SJCRH30 (cell line): ENCODE data around the gene DNAJC27. TPM values are rescaled to one million over a fixed set of nuclear protein-coding genes. Genes with fewer than 3 reads are reported as not detected.
A peak's percentile ranks its signal among the peaks of the same experiment; 100 is the strongest.

ENCODE experiments used
- DNase-seq, 2 experiments: peaks; one replicate each; pipeline ENCODE4 v3.0.0-alpha.2; 2015 to 2020
- H3K27ac ChIP-seq: fragments of 250-450 bp; sonication (Bioruptor Pico); 2 replicates; pipeline ENCODE4 v1.5.1; 2020; ENCODE audit warnings: mild to moderate bottlenecking, moderate library complexity
- H3K27me3 ChIP-seq: fragments of 250-450 bp; sonication (Bioruptor Pico); 2 replicates; pipeline ENCODE4 v1.5.1; 2020; ENCODE audit warnings: mild to moderate bottlenecking, moderate library complexity
- H3K36me3 ChIP-seq: fragments of 250-450 bp; sonication (Bioruptor Pico); 2 replicates; pipeline ENCODE4 v1.5.1; 2020; ENCODE audit warnings: mild to moderate bottlenecking, moderate library complexity
- H3K4me1 ChIP-seq: fragments of 250-450 bp; sonication (Bioruptor Pico); 2 replicates; pipeline ENCODE4 v1.5.1; 2020; ENCODE audit warnings: mild to moderate bottlenecking, moderate library complexity
- H3K4me3 ChIP-seq: fragments of 250-450 bp; sonication (Bioruptor Pico); 2 replicates; pipeline ENCODE4 v1.5.1; 2020; ENCODE audit warnings: mild to moderate bottlenecking, moderate library complexity
- H3K9me3 ChIP-seq: fragments of 250-450 bp; sonication (Bioruptor Pico); replicated peaks from 2 replicates; pipeline ENCODE4 v1.5.1; 2020; ENCODE audit warnings: mild to moderate bottlenecking, moderate library complexity
- total RNA-seq: library from RNA; depleted of rRNA; stranded (reverse); fragments of >200 nt; shearing (Covaris generic); gene quantifications from 2 replicates; pipeline ENCODE4 v1.2.3, GENCODE V29; 2014

Gene DNAJC27
- total RNA-seq, 1 experiment from 2014 or later = 9.2 TPM

- no peaks in the 10 kb centered on the region for H3K36me3 ChIP-seq
- no peak overlapping the region for H3K27ac ChIP-seq
- no peaks in the 10 kb centered on the region for H3K27me3 ChIP-seq
- DNase-seq = no peak
- no peak overlapping the region for H3K4me3 ChIP-seq
- 0 out of 2 replicates have a peak, but pooled peaks cover under 1% of the 10 kb centered on the region for H3K4me1 ChIP-seq
- no peaks in the 10 kb centered on the region for H3K9me3 ChIP-seq
Measured at GRCh38 chr2:24925815-24926214, 45.9 kb downstream of the DNAJC27 start.

DNA sequence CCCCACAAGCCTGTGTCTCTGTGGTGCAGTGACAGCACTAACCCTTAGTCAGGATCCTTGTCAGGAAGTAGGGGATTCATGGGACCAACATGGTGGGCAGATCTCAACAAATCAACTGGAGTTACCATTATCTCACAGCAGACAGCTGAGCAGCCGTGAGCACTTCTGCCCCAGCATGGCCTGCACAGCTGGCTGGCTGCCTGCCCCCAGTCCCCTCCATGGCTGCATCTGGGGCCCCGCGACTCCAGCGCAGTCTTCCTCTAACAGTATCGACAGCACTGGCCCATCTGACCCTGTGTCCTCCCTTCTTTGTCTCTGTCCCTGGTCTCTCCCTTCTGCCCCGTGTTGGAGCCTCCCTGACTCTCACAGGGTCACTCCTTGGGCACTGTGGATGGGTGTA, 47.0 kb downstream of the DNAJC27 start:
- no peaks in the 10 kb centered on the region for H3K36me3 ChIP-seq
- H3K27ac ChIP-seq = no peak overlapping the region
- H3K9me3 ChIP-seq = no peaks in the 10 kb centered on the region
- H3K27me3 ChIP-seq = no peaks in the 10 kb centered on the region
- DNase-seq = peak in 1 of 2 experiments; percentile 39
- H3K4me3 ChIP-seq = no peak overlapping the region
- 0 out of 2 replicates have a peak, but pooled peaks cover 2% of the 10 kb centered on the region for H3K4me1 ChIP-seq

GRCh38 chr2:24924266-24924665, 47.5 kb downstream of the DNAJC27 start:
- no peak overlapping the region for H3K4me3 ChIP-seq
- no peaks in the 10 kb centered on the region for H3K36me3 ChIP-seq
- no peaks in the 10 kb centered on the region for H3K9me3 ChIP-seq
- no peak for DNase-seq
- H3K27me3 ChIP-seq = no peaks in the 10 kb centered on the region
- no peak overlapping the region for H3K27ac ChIP-seq
- peaks cover 2% of the 10 kb centered on the region; the same call in 1 of the 2 replicates for H3K4me1 ChIP-seq

- DNase-seq = no peak
- H3K27ac ChIP-seq = no peak overlapping the region
- peaks cover 10% of the 10 kb centered on the region; the same call in 1 of the 2 replicates for H3K4me1 ChIP-seq
- H3K36me3 ChIP-seq = no peaks in the 10 kb centered on the region
- no peak overlapping the region for H3K4me3 ChIP-seq
- H3K27me3 ChIP-seq = no peaks in the 10 kb centered on the region
- no peaks in the 10 kb centered on the region for H3K9me3 ChIP-seq
Measured at GRCh38 chr2:24923106-24923505, 48.6 kb downstream of the DNAJC27 start.

DNA sequence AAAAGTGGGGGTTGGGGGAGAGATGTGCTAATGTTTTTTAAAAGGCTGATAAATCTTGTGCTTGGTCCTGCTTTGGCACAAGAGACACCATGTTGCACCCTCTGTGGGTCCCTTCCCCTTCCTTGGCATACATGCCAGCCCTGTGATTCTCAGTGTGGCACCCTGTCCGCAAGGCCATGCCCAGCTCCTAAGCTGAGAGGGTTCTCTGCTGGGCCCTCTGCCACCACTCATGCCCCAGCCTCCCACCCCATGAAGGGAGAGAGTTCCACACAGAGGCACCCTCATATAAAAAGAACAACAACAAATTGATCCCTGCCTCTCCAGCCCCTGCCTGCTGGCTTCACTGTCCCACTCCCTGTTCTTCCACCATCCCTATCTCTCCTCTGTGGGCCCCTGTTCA, 49.2 kb downstream of the DNAJC27 start:
- Histone ChIP-seq H3K9me3 (no peaks in the 10 kb centered on the region), H3K27ac (no peak overlapping the region), H3K27me3 (no peaks in the 10 kb centered on the region), H3K4me3 (no peak overlapping the region), H3K36me3 (no peaks in the 10 kb centered on the region), H3K4me1 (peaks cover 10% of the 10 kb centered on the region; the same call in 1 of the 2 replicates)
- no peak for DNase-seq

- DNase-seq = peak in 1 of 2 experiments; percentile 41
- Histone ChIP-seq H3K4me3 (peak overlapping the region; percentile 78), H3K4me1 (peaks cover 10% of the 10 kb centered on the region; the same call in 1 of the 2 replicates), H3K36me3 (peaks cover 11% of the 10 kb centered on the region), H3K27ac (peak overlapping the region; percentile 25; the same call in 1 of the 2 replicates), H3K9me3 (no peaks in the 10 kb centered on the region), H3K27me3 (no peaks in the 10 kb centered on the region)
Measured at GRCh38 chr2:24920809-24921441, 50.8 kb downstream of the DNAJC27 start.

DNA sequence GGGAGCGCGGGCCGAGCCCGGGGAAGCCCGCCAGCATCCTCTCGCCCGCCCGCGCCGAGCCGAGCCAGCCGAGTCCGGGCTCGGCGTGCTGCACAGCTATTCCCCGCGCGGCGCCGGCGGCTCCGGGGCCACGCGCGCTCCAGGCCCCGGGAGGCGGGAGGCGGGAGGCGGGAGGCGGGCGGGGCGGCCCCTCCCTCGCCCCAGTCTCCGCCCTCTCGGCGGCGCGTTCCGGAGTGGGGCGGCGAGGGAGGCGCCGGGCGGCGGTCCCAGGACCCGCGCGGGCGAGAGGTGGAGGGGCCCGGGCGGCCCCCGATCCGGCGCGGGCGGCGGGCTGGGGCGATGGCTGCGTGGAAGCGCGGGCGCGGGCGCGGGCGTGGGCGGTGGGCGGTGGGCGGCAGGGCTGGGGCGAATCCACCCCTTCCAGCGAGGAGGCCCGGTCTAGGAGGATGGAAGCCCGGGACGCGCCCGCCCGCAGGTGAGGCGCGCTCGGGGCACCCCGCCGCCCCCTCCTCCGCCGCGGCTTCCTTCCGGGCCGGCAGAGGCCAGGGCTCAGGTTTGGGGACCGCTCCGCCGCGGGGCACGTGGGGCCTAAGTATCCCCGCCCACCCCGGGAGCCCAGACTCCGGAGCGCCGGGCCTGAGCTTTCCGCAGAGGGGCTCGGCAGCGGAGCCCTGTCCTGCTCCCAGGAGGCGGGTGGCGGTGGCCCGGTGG, 51.5 kb downstream of the DNAJC27 start, which contains the start of gene ADCY3:
Gene ADCY3, minus strand, starts transcription at position 140 of the 711 bp plus-strand sequence. CDS start 1,250 bp downstream, outside the sequence.
- Histone ChIP-seq H3K4me3 (peak within 1 kb of the TSS; percentile 78), H3K27me3 (no peaks in the 10 kb centered on the region), H3K27ac (peak within 1 kb of the TSS; percentile 49; the same call in 1 of the 2 replicates), H3K9me3 (no peaks in the 10 kb centered on the region), H3K4me1 (peaks cover 10% of the 10 kb centered on the region; the same call in 1 of the 2 replicates), H3K36me3 (peaks cover 17% of the 10 kb centered on the region)
- DNase-seq = peak; percentile 75 to 80

DNA sequence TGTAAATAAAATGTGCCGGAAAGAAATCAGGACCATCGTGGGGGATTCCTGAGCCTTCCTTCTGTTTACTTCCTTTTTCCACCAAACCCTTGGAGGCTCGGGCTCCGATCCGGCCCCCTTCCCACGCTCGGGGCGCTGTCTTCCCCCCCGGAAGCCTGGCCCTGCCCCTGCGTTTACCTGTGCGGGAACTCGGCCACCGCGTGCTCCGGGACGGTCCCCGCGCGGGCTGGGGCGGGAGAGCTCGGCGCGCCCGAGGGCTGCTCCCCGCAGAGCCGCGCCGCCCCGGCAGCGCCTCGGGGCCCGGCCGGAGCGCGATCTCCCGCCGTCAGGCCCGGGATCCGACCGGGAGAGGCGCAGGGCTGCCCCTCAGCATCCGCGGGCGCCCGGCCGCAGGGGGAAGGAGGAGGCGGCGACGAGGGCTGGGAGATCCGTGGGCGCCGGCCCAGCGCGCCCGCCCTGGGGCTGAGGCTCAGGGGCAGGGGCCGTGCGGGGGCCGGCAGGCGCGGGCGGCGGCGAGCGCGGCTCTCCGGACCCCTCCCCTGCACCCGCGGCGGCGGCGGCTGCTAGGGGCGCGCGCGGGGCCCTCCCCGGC, 52.2 kb downstream of the DNAJC27 start:
- peak; percentile 42 to 53 for DNase-seq
- Histone ChIP-seq H3K9me3 (no peaks in the 10 kb centered on the region), H3K27ac (peak overlapping the region; percentile 49; the same call in 1 of the 2 replicates), H3K27me3 (no peaks in the 10 kb centered on the region), H3K36me3 (peaks cover 23% of the 10 kb centered on the region), H3K4me3 (peak overlapping the region; percentile 78), H3K4me1 (peaks cover 10% of the 10 kb centered on the region; the same call in 1 of the 2 replicates)

GRCh38 chr2:24919037-24919505, 52.7 kb downstream of the DNAJC27 start:
- peak overlapping the region; percentile 49; the same call in 1 of the 2 replicates for H3K27ac ChIP-seq
- no peaks in the 10 kb centered on the region for H3K27me3 ChIP-seq
- peaks cover 10% of the 10 kb centered on the region; the same call in 1 of the 2 replicates for H3K4me1 ChIP-seq
- no peaks in the 10 kb centered on the region for H3K9me3 ChIP-seq
- H3K4me3 ChIP-seq = peak overlapping the region; percentile 78
- DNase-seq = peak; percentile 48 to 58
- peaks cover 23% of the 10 kb centered on the region for H3K36me3 ChIP-seq

DNA sequence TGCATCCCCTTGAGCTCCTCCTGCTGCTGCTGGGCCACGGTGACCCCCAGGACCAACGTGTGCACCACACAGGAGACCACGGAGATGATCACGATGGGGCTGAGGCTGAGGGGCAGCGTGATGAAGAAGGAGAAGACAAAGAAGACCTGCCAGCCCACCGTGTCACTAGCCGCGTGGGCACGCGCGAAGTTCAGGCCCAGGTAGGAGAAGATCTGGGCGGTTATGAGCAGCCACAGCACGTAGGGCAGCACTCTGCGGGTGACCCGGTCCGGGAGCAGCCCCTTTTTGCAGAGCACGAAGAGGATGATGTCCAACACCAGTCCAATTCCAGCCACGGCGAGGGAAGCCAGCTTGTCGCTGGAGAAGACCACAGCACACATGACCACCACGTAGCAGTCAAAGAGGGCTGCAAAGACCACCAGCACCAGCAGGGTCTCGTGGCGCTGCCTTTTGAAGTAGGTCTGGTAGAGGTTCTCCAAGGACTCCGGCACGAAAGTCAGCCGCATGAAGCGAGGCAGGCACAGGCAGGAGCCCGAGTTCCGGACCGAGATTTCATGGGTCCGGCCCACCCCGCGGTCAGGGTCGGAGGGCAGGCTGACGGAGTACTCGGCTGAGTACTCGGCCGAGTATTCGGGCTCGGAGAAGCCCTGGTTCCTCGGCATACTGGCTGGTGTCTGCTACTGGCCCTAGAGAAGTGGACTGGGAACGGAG, 53.3 kb downstream of the DNAJC27 start:
- no peak overlapping the region for H3K27ac ChIP-seq
- DNase-seq = no peak
- H3K9me3 ChIP-seq = no peaks in the 10 kb centered on the region
- peaks cover 23% of the 10 kb centered on the region for H3K36me3 ChIP-seq
- no peaks in the 10 kb centered on the region for H3K27me3 ChIP-seq
- peaks cover 10% of the 10 kb centered on the region; the same call in 1 of the 2 replicates for H3K4me1 ChIP-seq
- H3K4me3 ChIP-seq = peak overlapping the region; percentile 78

- peaks cover 10% of the 10 kb centered on the region; the same call in 1 of the 2 replicates for H3K4me1 ChIP-seq
- no peak for DNase-seq
- H3K9me3 ChIP-seq = no peaks in the 10 kb centered on the region
- H3K27me3 ChIP-seq = no peaks in the 10 kb centered on the region
- H3K27ac ChIP-seq = no peak overlapping the region
- peaks cover 27% of the 10 kb centered on the region for H3K36me3 ChIP-seq
- H3K4me3 ChIP-seq = no peak overlapping the region
Measured at GRCh38 chr2:24917731-24918325, 53.9 kb downstream of the DNAJC27 start.

DNA sequence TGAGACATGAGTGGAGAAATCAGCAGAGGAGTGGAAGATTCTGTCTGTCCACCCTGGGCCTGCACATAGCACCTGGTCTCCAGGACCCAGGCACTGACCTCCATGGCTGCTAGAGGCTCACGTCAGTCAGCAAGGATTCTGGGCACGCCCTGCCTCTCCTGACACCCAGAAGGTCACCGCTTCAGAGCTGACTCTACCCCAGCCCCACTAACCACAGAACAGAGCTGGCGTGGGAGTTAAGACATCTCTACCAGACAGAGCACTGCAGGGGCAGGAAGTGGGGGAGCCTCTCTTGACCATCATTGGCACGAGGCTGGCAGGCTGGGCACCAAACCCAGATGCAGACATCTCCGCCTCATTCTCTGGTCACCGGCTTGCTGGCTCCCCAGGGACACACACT, 54.7 kb downstream of the DNAJC27 start:
- DNase-seq = no peak
- Histone ChIP-seq H3K36me3 (peaks cover 33% of the 10 kb centered on the region), H3K4me3 (no peak overlapping the region), H3K27ac (no peak overlapping the region), H3K9me3 (no peaks in the 10 kb centered on the region), H3K27me3 (no peaks in the 10 kb centered on the region), H3K4me1 (peaks cover 10% of the 10 kb centered on the region; the same call in 1 of the 2 replicates)

- Histone ChIP-seq H3K9me3 (no peaks in the 10 kb centered on the region), H3K4me3 (no peak overlapping the region), H3K27ac (no peak overlapping the region), H3K4me1 (peaks cover 9% of the 10 kb centered on the region; the same call in 1 of the 2 replicates), H3K36me3 (peaks cover 41% of the 10 kb centered on the region), H3K27me3 (no peaks in the 10 kb centered on the region)
- no peak for DNase-seq
Measured at GRCh38 chr2:24915796-24916195, 56.0 kb downstream of the DNAJC27 start.

DNA sequence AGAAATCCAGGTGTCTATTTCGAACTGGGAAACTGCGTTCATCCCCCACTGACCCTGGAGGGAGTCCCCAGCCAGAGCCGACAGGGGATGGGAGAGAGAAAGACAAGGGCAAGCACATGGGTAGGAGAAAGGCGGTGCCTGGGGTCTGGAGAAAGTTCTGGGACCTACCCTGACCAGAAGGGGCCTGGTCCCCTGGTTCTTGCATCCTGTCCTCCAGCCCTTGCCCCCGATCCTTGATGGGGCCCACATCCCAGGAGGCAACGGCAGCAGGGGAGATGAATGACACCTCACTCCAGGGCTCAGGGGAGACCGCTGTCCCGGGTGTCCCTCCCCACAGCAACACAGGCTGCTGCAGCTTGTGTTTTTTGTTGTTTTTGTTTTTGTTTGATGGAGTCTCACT, 56.6 kb downstream of the DNAJC27 start:
- Histone ChIP-seq H3K27ac (no peak overlapping the region), H3K36me3 (peaks cover 47% of the 10 kb centered on the region), H3K4me1 (peaks cover 10% of the 10 kb centered on the region; the same call in 1 of the 2 replicates), H3K27me3 (no peaks in the 10 kb centered on the region), H3K9me3 (no peaks in the 10 kb centered on the region), H3K4me3 (no peak overlapping the region)
- DNase-seq = no peak
